ENCODE measurements around the gene SHMT2. TPM values are rescaled to one million over a fixed set of nuclear protein-coding genes. Genes with fewer than 3 reads are reported as not detected.
A peak's percentile ranks its signal among the peaks of the same experiment; 100 is the strongest.

Gene SHMT2
- total RNA-seq, 1 donor: 199 TPM

- no peak for TF ChIP-seq CTCF (IDR thresholded peaks at IDR 0.05; ENCODE audit: insufficient read depth, low read depth, low read length)
- no peak overlapping the region for H3K4me3 ChIP-seq (ENCODE audit: low read depth, low read length)
- DNase-seq (ENCODE audit: low read depth): no peak
These were observed 21.5 kb upstream of the SHMT2 start for GRCh38 chr12:57207731-57208630.

- H3K4me3 ChIP-seq (ENCODE audit: low read depth, low read length): no peak overlapping the region
- no peak for DNase-seq (ENCODE audit: low read depth)
- no peak for TF ChIP-seq CTCF (IDR thresholded peaks at IDR 0.05; ENCODE audit: insufficient read depth, low read depth, low read length)
These were observed 20.8 kb upstream of the SHMT2 start for GRCh38 chr12:57208631-57209282.

- H3K4me3 ChIP-seq (ENCODE audit: low read depth, low read length): no peak overlapping the region
- no peak for DNase-seq (ENCODE audit: low read depth)
- TF ChIP-seq CTCF (IDR thresholded peaks at IDR 0.05; ENCODE audit: insufficient read depth, low read depth, low read length): no peak
These were observed 19.6 kb upstream of the SHMT2 start for GRCh38 chr12:57209916-57210315.

GRCh38 chr12:57210461-57210860 is 19.1 kb upstream of the SHMT2 start:
- no peak for DNase-seq (ENCODE audit: low read depth)
- H3K4me3 ChIP-seq (ENCODE audit: low read depth, low read length): no peak overlapping the region
- no peak for TF ChIP-seq CTCF (IDR thresholded peaks at IDR 0.05; ENCODE audit: insufficient read depth, low read depth, low read length)

- no peak for TF ChIP-seq CTCF (IDR thresholded peaks at IDR 0.05; ENCODE audit: insufficient read depth, low read depth, low read length)
- H3K4me3 ChIP-seq (ENCODE audit: low read depth, low read length): no peak overlapping the region
- DNase-seq (ENCODE audit: low read depth): no peak
These were observed 18.4 kb upstream of the SHMT2 start for GRCh38 chr12:57210926-57211692.

- DNase-seq (ENCODE audit: low read depth): no peak
- peak; percentile 12 for TF ChIP-seq CTCF (IDR thresholded peaks at IDR 0.05; ENCODE audit: insufficient read depth, low read depth, low read length)
These were observed 17.5 kb upstream of the SHMT2 start for GRCh38 chr12:57211791-57212700.

More at GRCh38 chr12:57211791-57212700, 17.5 kb upstream of the SHMT2 start:
- no peak overlapping the region for H3K4me3 ChIP-seq (ENCODE audit: low read depth, low read length)

All from fibroblast of villous mesenchyme (primary cell).